Measurements from ENCODE around the gene ARL15.

DNA sequence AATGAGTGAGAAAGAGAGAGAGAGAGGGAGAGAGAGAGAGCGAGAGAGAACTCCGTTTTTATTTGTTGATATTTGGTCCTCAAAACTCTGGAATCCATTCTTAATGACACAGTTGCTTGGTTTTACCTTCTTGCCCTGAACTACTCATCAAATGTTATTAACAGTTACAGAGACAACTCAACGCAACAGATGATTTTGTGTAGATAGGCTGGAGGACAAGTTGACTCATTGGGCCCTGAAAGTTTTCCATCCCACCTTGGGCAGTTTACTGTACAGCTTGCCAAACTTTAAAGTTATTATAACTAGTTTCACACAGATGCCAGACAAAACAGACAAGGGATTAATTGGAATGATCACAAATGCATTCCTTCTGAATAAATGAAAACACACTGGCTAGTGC, 339.9 kb downstream of the ARL15 start:
- TF ChIP-seq, protein P1, sequence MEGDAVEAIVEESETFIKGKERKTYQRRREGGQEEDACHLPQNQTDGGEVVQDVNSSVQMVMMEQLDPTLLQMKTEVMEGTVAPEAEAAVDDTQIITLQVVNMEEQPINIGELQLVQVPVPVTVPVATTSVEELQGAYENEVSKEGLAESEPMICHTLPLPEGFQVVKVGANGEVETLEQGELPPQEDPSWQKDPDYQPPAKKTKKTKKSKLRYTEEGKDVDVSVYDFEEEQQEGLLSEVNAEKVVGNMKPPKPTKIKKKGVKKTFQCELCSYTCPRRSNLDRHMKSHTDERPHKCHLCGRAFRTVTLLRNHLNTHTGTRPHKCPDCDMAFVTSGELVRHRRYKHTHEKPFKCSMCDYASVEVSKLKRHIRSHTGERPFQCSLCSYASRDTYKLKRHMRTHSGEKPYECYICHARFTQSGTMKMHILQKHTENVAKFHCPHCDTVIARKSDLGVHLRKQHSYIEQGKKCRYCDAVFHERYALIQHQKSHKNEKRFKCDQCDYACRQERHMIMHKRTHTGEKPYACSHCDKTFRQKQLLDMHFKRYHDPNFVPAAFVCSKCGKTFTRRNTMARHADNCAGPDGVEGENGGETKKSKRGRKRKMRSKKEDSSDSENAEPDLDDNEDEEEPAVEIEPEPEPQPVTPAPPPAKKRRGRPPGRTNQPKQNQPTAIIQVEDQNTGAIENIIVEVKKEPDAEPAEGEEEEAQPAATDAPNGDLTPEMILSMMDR (IDR thresholded peaks at IDR 0.05), result no peak
- no peak for TF ChIP-seq POLR2A (IDR thresholded peaks at IDR 0.05)
